ENCODE measurements around the gene HBQ1. TPM values are rescaled to one million over a fixed set of nuclear protein-coding genes. Genes with fewer than 3 reads are reported as not detected.
A peak's percentile ranks its signal among the peaks of the same experiment; 100 is the strongest.

HBQ1 gene
- total RNA-seq, 1 experiment from 2014 or later, result 10.4 TPM

DNA sequence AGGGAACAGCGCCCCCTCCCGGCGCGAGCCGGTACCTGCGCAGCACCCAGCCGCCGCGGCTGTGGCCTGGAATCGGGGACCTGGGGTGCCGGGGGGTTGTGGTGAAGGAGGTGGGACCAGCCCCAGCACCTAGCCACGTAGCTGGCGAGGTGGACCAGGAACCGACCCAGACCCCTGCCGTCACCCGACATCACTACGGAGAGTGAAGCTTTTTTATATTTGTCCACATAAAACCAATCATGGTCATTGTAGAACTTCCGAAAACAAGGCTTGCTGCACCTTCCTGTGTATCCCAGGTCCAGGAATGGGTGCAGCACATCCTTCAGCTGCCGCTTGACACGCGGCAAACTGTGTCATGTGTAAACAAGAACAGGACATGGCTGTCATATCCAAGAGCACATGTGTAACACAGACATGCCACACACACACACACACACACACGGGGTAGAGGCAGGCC is 1.3 kb downstream of the HBQ1 start:
- intact Hi-C loops (cut with micrococcal nuclease; ENCODE audit: unreplicated experiment), result loop anchor here (2.0 kb wide), 1 partner anchor 75 kb away; no protein-coding TSS in a partner anchor
- POLR2A ChIA-PET, result no interaction called here
- TF ChIP-seq CTCF (IDR thresholded peaks at IDR 0.05), result peak; percentile 97
- 0 out of 2 replicates have a peak, but pooled peaks have one; percentile 0 for TF ChIP-seq SIN3A (IDR thresholded peaks at IDR 0.05; ENCODE audit: borderline replicate concordance, insufficient read depth, low read depth, low read length)
- TF ChIP-seq REST (IDR thresholded peaks at IDR 0.05; ENCODE audit: insufficient read depth in 1 of 2, low read depth in 2 of 2, low read length in 1 of 2), result no peak; a peak in 1 of 4 replicates
- Histone ChIP-seq H3K27me3 (ENCODE audit: control insufficient read depth, insufficient read depth, low read length) (no peaks in the 10 kb centered on the region), H3K4me1 (ENCODE audit: control insufficient read depth, insufficient read depth, low read length) (peaks cover 6% of the 10 kb centered on the region; the same call in 1 of the 2 replicates), H3K4me3 (ENCODE audit: low read depth in 2 of 2, low read length in 2 of 2) (peak overlapping the region in 1 of 2 experiments; percentile 43; a peak in 3 of 4 replicates), H3K36me3 (ENCODE audit: control insufficient read depth, insufficient read depth, low read length) (no peaks in the 10 kb centered on the region), H3K27ac (ENCODE audit: low read length) (no peak overlapping the region; the same call in 1 of the 2 replicates), H3K9me3 (ENCODE audit: control insufficient read depth, insufficient read depth, low read depth, low read length) (no peaks in the 10 kb centered on the region)
- CTCF ChIA-PET, result interaction anchor here (0.5 to 0.7 kb wide), 2 partner anchors 54 to 84 kb away, joined by 3 to 5 read pairs; no protein-coding TSS in a partner anchor
- ATAC-seq, result peak; percentile 11
- no peak for DNase-seq (ENCODE audit: low read depth, low spot score)
- in situ Hi-C loops (cut with HindIII; ENCODE audit: low pct_unique_long_range_greater_than_20kb, low sequenced_read_pairs), result no loop called here
- BruUV-seq (replicated peaks), result no TSS peak

GRCh38 chr16:183005-183404 is 2.7 kb downstream of the HBQ1 start:
- POLR2A ChIA-PET, result no interaction called here
- ATAC-seq, result no peak
- TF ChIP-seq REST (IDR thresholded peaks at IDR 0.05; ENCODE audit: insufficient read depth in 1 of 2, low read depth in 2 of 2, low read length in 1 of 2) (no peak), CTCF (IDR thresholded peaks at IDR 0.05) (no peak), TCF7L2 (IDR thresholded peaks at IDR 0.05; ENCODE audit: low read depth, low read length) (no peak), SIN3A (IDR thresholded peaks at IDR 0.05; ENCODE audit: borderline replicate concordance, insufficient read depth, low read depth, low read length) (no peak), POLR2AphosphoS5 (IDR thresholded peaks at IDR 0.05; ENCODE audit: low read depth, low read length) (no peak)
- CTCF ChIA-PET, result interaction anchor here (0.6 to 0.7 kb wide), 3 partner anchors 40 to 170 kb away, joined by 3 to 9 read pairs (median 7); partner anchors contain the start of gene AXIN1
- H3K27me3 ChIP-seq (ENCODE audit: control insufficient read depth, insufficient read depth, low read length), result no peaks in the 10 kb centered on the region
- H3K4me3 ChIP-seq (ENCODE audit: low read depth in 2 of 2, low read length in 2 of 2), result no peak overlapping the region
- H3K4me1 ChIP-seq (ENCODE audit: control insufficient read depth, insufficient read depth, low read length), result peaks cover 2% of the 10 kb centered on the region; the same call in 1 of the 2 replicates
- intact Hi-C loops (cut with micrococcal nuclease; ENCODE audit: unreplicated experiment) (no loop called here), in situ Hi-C loops (cut with HindIII; ENCODE audit: low pct_unique_long_range_greater_than_20kb, low sequenced_read_pairs) (no loop called here)
- DNase-seq (ENCODE audit: low read depth, low spot score), result no peak
- H3K27ac ChIP-seq (ENCODE audit: low read length), result no peak overlapping the region
- H3K9me3 ChIP-seq (ENCODE audit: control insufficient read depth, insufficient read depth, low read depth, low read length), result no peaks in the 10 kb centered on the region
- no peaks in the 10 kb centered on the region for H3K36me3 ChIP-seq (ENCODE audit: control insufficient read depth, insufficient read depth, low read length)
- BruUV-seq (replicated peaks), result TSS peak; percentile 91

Measured in Panc1 (cell line).